DOHH2 (cell line): ENCODE results near the gene FOXN3.

Experiments used
- H3F3A ChIP-seq: fragments of 200-600 bp; sonication (generic), shearing (Covaris generic); 2 replicates; pipeline ENCODE4 v1.6.0; 2016; ENCODE audit warnings: antibody characterized with exemption, mild to moderate bottlenecking; ENCODE audit not compliant: control insufficient read depth, insufficient read depth
- H3K27ac ChIP-seq: fragments of 200-600 bp; sonication (generic); 2 replicates; pipeline ENCODE4 v1.5.1; 2014; ENCODE audit warnings: low read depth, mild to moderate bottlenecking, low read length, moderate library complexity
- H3K27me3 ChIP-seq: fragments of 200-600 bp; sonication (generic); 2 replicates; pipeline ENCODE4 v1.6.1; 2014; ENCODE audit warnings: mild to moderate bottlenecking, low read length, mixed read lengths; ENCODE audit not compliant: control insufficient read depth
- H3K36me3 ChIP-seq: fragments of 200-600 bp; sonication (generic); 2 replicates; pipeline ENCODE4 v1.6.1; 2014; ENCODE audit warnings: mild to moderate bottlenecking, low read length, moderate library complexity, mixed read lengths; ENCODE audit not compliant: control insufficient read depth
- H3K4me1 ChIP-seq: fragments of 200-600 bp; sonication (generic); 2 replicates; pipeline ENCODE4 v1.6.1; 2014; ENCODE audit warnings: mild to moderate bottlenecking, low read length, mixed read lengths; ENCODE audit not compliant: control insufficient read depth
- H3K4me2 ChIP-seq: fragments of 200-600 bp; sonication (generic); 2 replicates; pipeline ENCODE4 v1.6.0; 2014; ENCODE audit warnings: mild to moderate bottlenecking, low read length, moderate library complexity
- H3K4me3 ChIP-seq: fragments of 200-600 bp; sonication (generic); 2 replicates; pipeline ENCODE4 v1.5.1; 2014; ENCODE audit warnings: mild to moderate bottlenecking, low read length, mixed read lengths
- H3K79me2 ChIP-seq: fragments of 200-600 bp; sonication (generic); 2 replicates; pipeline ENCODE4 v1.6.1; 2014; ENCODE audit warnings: mild to moderate bottlenecking, low read length, mixed read lengths; ENCODE audit not compliant: control insufficient read depth
- H3K9me2 ChIP-seq: fragments of 200-600 bp; sonication (generic); replicated peaks from 2 replicates; pipeline ENCODE4 v1.6.1; 2014; ENCODE audit warnings: mild to moderate bottlenecking, low read length, mixed read lengths; ENCODE audit not compliant: control insufficient read depth
- H3K9me3 ChIP-seq: fragments of 200-600 bp; sonication (generic); 2 replicates; pipeline ENCODE4 v1.6.1; 2014; ENCODE audit warnings: antibody characterized with exemption, low read length, mixed read lengths; ENCODE audit not compliant: control insufficient read depth, insufficient read depth
- H4K20me1 ChIP-seq: fragments of 200-600 bp; sonication (generic); 2 replicates; pipeline ENCODE4 v1.6.0; 2014; ENCODE audit warnings: low read depth, mild to moderate bottlenecking, antibody characterized with exemption, low read length, moderate library complexity; ENCODE audit not compliant: control insufficient read depth, insufficient read depth
- EZH2phosphoT487 ChIP-seq: fragments of 200-600 bp; sonication (generic); IDR thresholded peaks from 2 replicates; pipeline ENCODE4 v1.6.1; 2017; ENCODE audit warnings: borderline replicate concordance, mild to moderate bottlenecking, antibody characterized with exemption, low read length, moderate library complexity, mixed read lengths
- TF ChIP-seq, protein P1 (sequence below): fragments of 200-600 bp; sonication (generic); IDR thresholded peaks from one replicate; pipeline ENCODE4 v1.5.1; 2014; ENCODE audit warnings: antibody characterized with exemption, mild to moderate bottlenecking, low read depth, low read length; ENCODE audit not compliant: poor library complexity, severe bottlenecking

FOXN3 gene

DNA sequence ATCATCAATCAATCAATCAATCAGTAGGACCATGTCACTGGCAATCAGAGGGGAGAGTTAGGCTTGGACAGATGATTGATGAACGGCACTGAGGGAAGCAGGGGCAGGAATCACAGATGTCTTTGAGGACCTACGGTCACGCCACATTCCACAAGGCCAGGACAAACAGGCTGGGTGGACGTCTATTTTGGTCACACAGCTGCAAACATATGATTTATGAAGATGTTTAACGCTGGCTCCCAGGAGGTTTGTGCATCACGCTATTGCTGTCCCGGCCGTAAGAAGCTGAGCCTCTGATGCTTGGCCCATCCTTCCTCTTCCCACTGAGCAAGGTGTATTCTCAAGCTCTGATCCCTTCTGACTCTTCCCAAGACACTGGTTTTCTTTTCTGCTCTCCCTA lies 160.8 kb downstream of the FOXN3 start:
- H3K27me3 ChIP-seq, result no peaks in the 10 kb centered on the region
- H3K27ac ChIP-seq, result no peak overlapping the region
- H3K4me3 ChIP-seq, result no peak overlapping the region
- no peaks in the 10 kb centered on the region for H3K79me2 ChIP-seq
- no peaks in the 10 kb centered on the region for H3F3A ChIP-seq
- H3K4me2 ChIP-seq, result no peak overlapping the region
- no peak for TF ChIP-seq EZH2phosphoT487
- TF ChIP-seq, protein P1, sequence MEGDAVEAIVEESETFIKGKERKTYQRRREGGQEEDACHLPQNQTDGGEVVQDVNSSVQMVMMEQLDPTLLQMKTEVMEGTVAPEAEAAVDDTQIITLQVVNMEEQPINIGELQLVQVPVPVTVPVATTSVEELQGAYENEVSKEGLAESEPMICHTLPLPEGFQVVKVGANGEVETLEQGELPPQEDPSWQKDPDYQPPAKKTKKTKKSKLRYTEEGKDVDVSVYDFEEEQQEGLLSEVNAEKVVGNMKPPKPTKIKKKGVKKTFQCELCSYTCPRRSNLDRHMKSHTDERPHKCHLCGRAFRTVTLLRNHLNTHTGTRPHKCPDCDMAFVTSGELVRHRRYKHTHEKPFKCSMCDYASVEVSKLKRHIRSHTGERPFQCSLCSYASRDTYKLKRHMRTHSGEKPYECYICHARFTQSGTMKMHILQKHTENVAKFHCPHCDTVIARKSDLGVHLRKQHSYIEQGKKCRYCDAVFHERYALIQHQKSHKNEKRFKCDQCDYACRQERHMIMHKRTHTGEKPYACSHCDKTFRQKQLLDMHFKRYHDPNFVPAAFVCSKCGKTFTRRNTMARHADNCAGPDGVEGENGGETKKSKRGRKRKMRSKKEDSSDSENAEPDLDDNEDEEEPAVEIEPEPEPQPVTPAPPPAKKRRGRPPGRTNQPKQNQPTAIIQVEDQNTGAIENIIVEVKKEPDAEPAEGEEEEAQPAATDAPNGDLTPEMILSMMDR, result no peak
- H3K9me3 ChIP-seq, result peaks cover 4% of the 10 kb centered on the region; the same call in 1 of the 2 replicates
- no peaks in the 10 kb centered on the region for H3K36me3 ChIP-seq
- peaks cover 5% of the 10 kb centered on the region for H3K4me1 ChIP-seq
- H4K20me1 ChIP-seq, result no peaks in the 10 kb centered on the region
- H3K9me2 ChIP-seq, result no peaks in the 10 kb centered on the region

DNA sequence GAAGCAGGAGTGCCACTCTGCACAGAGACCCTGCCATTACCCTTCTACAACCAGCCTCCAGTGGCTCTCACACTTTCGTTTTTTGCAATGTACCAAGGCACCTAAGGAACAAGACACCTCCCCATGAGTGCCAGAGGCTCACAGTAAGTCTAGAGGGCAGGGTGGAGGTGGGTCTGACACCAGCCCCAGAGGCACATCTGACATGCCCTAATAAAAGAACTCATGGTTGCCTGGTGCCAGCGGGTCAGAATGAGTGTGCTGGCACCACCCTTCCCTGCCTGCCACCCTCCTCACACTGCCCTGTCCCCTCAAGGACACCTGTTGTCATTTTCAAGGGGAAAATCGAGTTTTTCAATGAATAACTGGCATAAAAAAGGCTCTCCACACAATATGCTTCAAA lies 161.2 kb downstream of the FOXN3 start:
- Histone ChIP-seq H3K79me2 (no peaks in the 10 kb centered on the region), H3K4me3 (no peak overlapping the region), H3K4me1 (peaks cover 5% of the 10 kb centered on the region), H3K36me3 (no peaks in the 10 kb centered on the region), H3K9me3 (peaks cover 9% of the 10 kb centered on the region), H3F3A (no peaks in the 10 kb centered on the region), H3K9me2 (no peaks in the 10 kb centered on the region), H4K20me1 (no peaks in the 10 kb centered on the region), H3K4me2 (no peak overlapping the region), H3K27ac (no peak overlapping the region), H3K27me3 (no peaks in the 10 kb centered on the region)
- no peak for TF ChIP-seq EZH2phosphoT487
- TF ChIP-seq, protein P1, result no peak

DNA sequence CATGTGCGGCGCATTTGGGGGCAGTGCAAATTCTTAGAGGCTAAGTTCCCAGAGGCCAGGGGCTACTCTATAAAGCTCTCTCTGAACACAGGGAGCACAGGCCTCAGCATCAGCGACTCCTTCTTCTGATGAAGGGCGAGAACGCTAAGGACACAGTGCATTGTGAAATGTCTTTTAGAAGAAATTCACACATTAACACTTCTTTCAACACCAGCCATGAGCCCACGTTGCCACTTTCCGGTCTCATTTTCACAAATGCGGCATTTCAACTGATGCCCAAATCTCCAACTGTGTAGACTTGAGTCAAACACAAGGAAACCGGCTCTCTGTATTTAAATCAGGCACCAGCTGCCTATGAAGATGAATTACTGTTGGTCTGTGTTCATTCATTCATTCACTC lies 162.0 kb downstream of the FOXN3 start:
- no peak for TF ChIP-seq EZH2phosphoT487
- TF ChIP-seq, protein P1, result no peak
- Histone ChIP-seq H3K4me3 (no peak overlapping the region), H3K79me2 (no peaks in the 10 kb centered on the region), H3K9me2 (no peaks in the 10 kb centered on the region), H3K27ac (no peak overlapping the region), H3K9me3 (peaks cover 13% of the 10 kb centered on the region), H3K4me1 (peaks cover 5% of the 10 kb centered on the region), H3K36me3 (no peaks in the 10 kb centered on the region), H3K27me3 (no peaks in the 10 kb centered on the region), H3F3A (no peaks in the 10 kb centered on the region), H3K4me2 (no peak overlapping the region), H4K20me1 (no peaks in the 10 kb centered on the region)
